IMR-90 (cell line): ENCODE data around the gene DAPK1.

ENCODE experiments used
- CTCF ChIP-seq: conservative IDR thresholded peaks from 2 replicates; pipeline ENCODE4 v1.5.1; 2012; ENCODE audit warnings: mild to moderate bottlenecking, low read depth, low read length, improper control_type of control experiment
- RAD21 ChIP-seq: IDR thresholded peaks from 2 replicates; pipeline ENCODE4 v1.6.1; 2012; ENCODE audit warnings: low read length, improper control_type of control experiment
- RFX5 ChIP-seq: IDR thresholded peaks from 2 replicates; pipeline ENCODE4 v1.8.0; 2012; ENCODE audit warnings: low read depth, mild to moderate bottlenecking, low read length, moderate library complexity
- TF ChIP-seq, protein P1 (sequence below): fragments of 150-350 bp; IDR thresholded peaks from 2 replicates; pipeline ENCODE4 v1.6.1; 2017; ENCODE audit warnings: mild to moderate bottlenecking, antibody characterized with exemption, low read length, low read depth

- TF ChIP-seq RFX5 (no peak), RAD21 (no peak), CTCF (no peak)
- TF ChIP-seq, protein P1, sequence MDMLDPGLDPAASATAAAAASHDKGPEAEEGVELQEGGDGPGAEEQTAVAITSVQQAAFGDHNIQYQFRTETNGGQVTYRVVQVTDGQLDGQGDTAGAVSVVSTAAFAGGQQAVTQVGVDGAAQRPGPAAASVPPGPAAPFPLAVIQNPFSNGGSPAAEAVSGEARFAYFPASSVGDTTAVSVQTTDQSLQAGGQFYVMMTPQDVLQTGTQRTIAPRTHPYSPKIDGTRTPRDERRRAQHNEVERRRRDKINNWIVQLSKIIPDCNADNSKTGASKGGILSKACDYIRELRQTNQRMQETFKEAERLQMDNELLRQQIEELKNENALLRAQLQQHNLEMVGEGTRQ: no peak
Measured at GRCh38 chr9:87641067-87641466, 143.4 kb downstream of the DAPK1 start.
